Measurements from ENCODE around the gene MYO3B. TPM values are rescaled to one million over a fixed set of nuclear protein-coding genes. Genes with fewer than 3 reads are reported as not detected.

MYO3B gene
- total RNA-seq, 1 experiment from 2014 or later, result 0.63 TPM

- H3K79me1 ChIP-seq (ENCODE audit: insufficient read depth, low read depth, low read length, poor library complexity, severe bottlenecking), result no peaks in the 10 kb centered on the region
- no peak overlapping the region for H3K18ac ChIP-seq (ENCODE audit: insufficient read length, low read depth, low read length)
- no peak overlapping the region for H2AFZ ChIP-seq (ENCODE audit: low read length)
- H3K23ac ChIP-seq (ENCODE audit: insufficient read length, low read depth, low read length), result no peak overlapping the region
- H3K9ac ChIP-seq (ENCODE audit: extremely low read depth, insufficient read length, low read length), result no peak overlapping the region
- no peak overlapping the region for H3T11ph ChIP-seq (ENCODE audit: low read length)
- no peaks in the 10 kb centered on the region for H4K20me1 ChIP-seq (ENCODE audit: control insufficient read depth, insufficient read depth, insufficient read length)
- H3K27me3 Mint-ChIP-seq (ENCODE audit: low read depth), result peaks cover 38% of the 10 kb centered on the region
- H3K9me3 Mint-ChIP-seq, result no peaks in the 10 kb centered on the region; a peak in 1 of 5 replicates
- H3K79me2 ChIP-seq (ENCODE audit: insufficient read depth, low read length), result no peaks in the 10 kb centered on the region
- H3K14ac ChIP-seq (ENCODE audit: insufficient read depth, low read length), result no peak overlapping the region
- H3K9me3 ChIP-seq (ENCODE audit: control insufficient read depth, low read depth, low read length), result no peaks in the 10 kb centered on the region
- no peak overlapping the region for H4K8ac ChIP-seq (replicated peaks; ENCODE audit: insufficient read length, low read depth, low read length)
- H3K36me3 Mint-ChIP-seq (ENCODE audit: insufficient read depth in 1 of 3, low read depth in 3 of 3), result no peaks in the 10 kb centered on the region
- H3K4me1 ChIP-seq (ENCODE audit: insufficient read depth, low read length), result peaks cover 13% of the 10 kb centered on the region; the same call in 1 of the 2 replicates
- no peak overlapping the region for H2BK120ac ChIP-seq (ENCODE audit: low read depth, low read length, poor library complexity, severe bottlenecking)
- H4K5ac ChIP-seq (ENCODE audit: insufficient read length, low read depth, low read length), result no peak overlapping the region
- no peak overlapping the region for H2BK15ac ChIP-seq (ENCODE audit: low read depth, low read length)
- no peak overlapping the region for H3K27ac Mint-ChIP-seq
- DNase-seq, result no peak
- no peak overlapping the region for H3K4me2 ChIP-seq (ENCODE audit: insufficient read depth, insufficient read length, low read length)
- H3K4ac ChIP-seq (ENCODE audit: low read depth, low read length), result no peak overlapping the region
- H3K23me2 ChIP-seq (ENCODE audit: insufficient read length, low read depth, low read length, poor library complexity, severe bottlenecking), result no peaks in the 10 kb centered on the region
- no peak overlapping the region for H3K4me3 Mint-ChIP-seq
- WGBS (ENCODE audit: extremely low coverage, insufficient read length, low lambda C conversion rate), result no CpG with 5 or more reads among the region's 4 CpGs
- TF ChIP-seq, protein P1, sequence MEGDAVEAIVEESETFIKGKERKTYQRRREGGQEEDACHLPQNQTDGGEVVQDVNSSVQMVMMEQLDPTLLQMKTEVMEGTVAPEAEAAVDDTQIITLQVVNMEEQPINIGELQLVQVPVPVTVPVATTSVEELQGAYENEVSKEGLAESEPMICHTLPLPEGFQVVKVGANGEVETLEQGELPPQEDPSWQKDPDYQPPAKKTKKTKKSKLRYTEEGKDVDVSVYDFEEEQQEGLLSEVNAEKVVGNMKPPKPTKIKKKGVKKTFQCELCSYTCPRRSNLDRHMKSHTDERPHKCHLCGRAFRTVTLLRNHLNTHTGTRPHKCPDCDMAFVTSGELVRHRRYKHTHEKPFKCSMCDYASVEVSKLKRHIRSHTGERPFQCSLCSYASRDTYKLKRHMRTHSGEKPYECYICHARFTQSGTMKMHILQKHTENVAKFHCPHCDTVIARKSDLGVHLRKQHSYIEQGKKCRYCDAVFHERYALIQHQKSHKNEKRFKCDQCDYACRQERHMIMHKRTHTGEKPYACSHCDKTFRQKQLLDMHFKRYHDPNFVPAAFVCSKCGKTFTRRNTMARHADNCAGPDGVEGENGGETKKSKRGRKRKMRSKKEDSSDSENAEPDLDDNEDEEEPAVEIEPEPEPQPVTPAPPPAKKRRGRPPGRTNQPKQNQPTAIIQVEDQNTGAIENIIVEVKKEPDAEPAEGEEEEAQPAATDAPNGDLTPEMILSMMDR (conservative IDR thresholded peaks at IDR 0.05), result no peak
- no peak overlapping the region for H2BK5ac ChIP-seq (ENCODE audit: insufficient read length, low read length)
- no peak overlapping the region for H2BK12ac ChIP-seq (ENCODE audit: insufficient read length, low read depth, low read length)
- no peak overlapping the region for H3K27ac ChIP-seq (ENCODE audit: insufficient read length, low read depth, low read length)
- no peaks in the 10 kb centered on the region; the same call in 1 of the 2 replicates for H3K27me3 ChIP-seq (ENCODE audit: insufficient read depth, low read length)
- H2BK20ac ChIP-seq (ENCODE audit: low read depth, low read length, poor library complexity, severe bottlenecking), result no peak overlapping the region
- H4K91ac ChIP-seq (ENCODE audit: insufficient read length, low read depth, low read length), result no peak overlapping the region
- peaks cover 28 to 30% of the 10 kb centered on the region in 2 experiments for H3K4me1 Mint-ChIP-seq
- H3K56ac ChIP-seq (ENCODE audit: insufficient read length, low read depth, low read length), result no peak overlapping the region
- no peak overlapping the region for H2AK5ac ChIP-seq (ENCODE audit: insufficient read length, low read length)
Measured at GRCh38 chr2:170432823-170433222, 254.9 kb downstream of the MYO3B start.

Data from H9 (cell line).